Measurements from ENCODE around the gene SCUBE2.
A peak's percentile ranks its signal among the peaks of the same experiment; 100 is the strongest.
"Not testable (repeated sequence)": the region's sequence is repeated elsewhere in the genome, so short reads cannot be mapped to it uniquely, and the experiment has no call there.

The SCUBE2 gene

GRCh38 chr11:9042488-9042887 is 48.9 kb downstream of the SCUBE2 start:
- DNase-seq (ENCODE audit: low read depth) = no peak

GRCh38 chr11:9041747-9042146 is 49.7 kb downstream of the SCUBE2 start:
- DNase-seq (ENCODE audit: low read depth) = no peak

GRCh38 chr11:9040410-9040809 is 51.0 kb downstream of the SCUBE2 start:
- no peak for DNase-seq (ENCODE audit: low read depth)

GRCh38 chr11:9039863-9040262 is 51.5 kb downstream of the SCUBE2 start:
- no peak for DNase-seq (ENCODE audit: low read depth)

GRCh38 chr11:9039198-9039597 is 52.2 kb downstream of the SCUBE2 start:
- DNase-seq (ENCODE audit: low read depth) = no peak

- no peak for DNase-seq (ENCODE audit: low read depth)
Measured at GRCh38 chr11:9038541-9038940, 52.9 kb downstream of the SCUBE2 start.

- no peak for DNase-seq (ENCODE audit: low read depth)
Measured at GRCh38 chr11:9037963-9038362, 53.4 kb downstream of the SCUBE2 start.

GRCh38 chr11:9037046-9037780 is 54.2 kb downstream of the SCUBE2 start:
- no peak for DNase-seq (ENCODE audit: low read depth)

- no peak for DNase-seq (ENCODE audit: low read depth)
Measured at GRCh38 chr11:9030601-9031000, 60.8 kb downstream of the SCUBE2 start.

GRCh38 chr11:9029422-9029821 is 62.0 kb downstream of the SCUBE2 start:
- DNase-seq (ENCODE audit: low read depth) = no peak

- no peak for DNase-seq (ENCODE audit: low read depth)
Measured at GRCh38 chr11:9028581-9028980, 62.8 kb downstream of the SCUBE2 start.

GRCh38 chr11:9025101-9025850 is 66.1 kb downstream of the SCUBE2 start:
- DNase-seq (ENCODE audit: low read depth) = no peak

- DNase-seq (ENCODE audit: low read depth) = no peak
Measured at GRCh38 chr11:9022961-9023680, 68.3 kb downstream of the SCUBE2 start.

GRCh38 chr11:9020916-9021315 is 70.5 kb downstream of the SCUBE2 start:
- DNase-seq (ENCODE audit: low read depth) = no peak

GRCh38 chr11:9019861-9020260 is 71.5 kb downstream of the SCUBE2 start:
- DNase-seq (ENCODE audit: low read depth) = no peak

- no peak for DNase-seq (ENCODE audit: low read depth)
Measured at GRCh38 chr11:9017773-9018172, 73.6 kb downstream of the SCUBE2 start.

GRCh38 chr11:9016916-9017642 is 74.3 kb downstream of the SCUBE2 start:
- DNase-seq (ENCODE audit: low read depth) = no peak

GRCh38 chr11:9015677-9016076 is 75.7 kb downstream of the SCUBE2 start:
- peak; percentile 15 for DNase-seq (ENCODE audit: low read depth)

GRCh38 chr11:9014826-9015225 is 76.6 kb downstream of the SCUBE2 start:
- DNase-seq (ENCODE audit: low read depth) = no peak

- no peak for DNase-seq (ENCODE audit: low read depth)
Measured at GRCh38 chr11:9013373-9013772, 78.0 kb downstream of the SCUBE2 start.

GRCh38 chr11:9009538-9009937 is 81.9 kb downstream of the SCUBE2 start:
- not testable (repeated sequence) for DNase-seq (ENCODE audit: low read depth)

- DNase-seq (ENCODE audit: low read depth) = no peak
Measured at GRCh38 chr11:9008661-9009060, 82.7 kb downstream of the SCUBE2 start.

Data from T-helper 22 cell (primary cell).